OCI-LY1 (cell line): Measurements from ENCODE around the gene PC.

ENCODE experiments used
- H2AFZ ChIP-seq: fragments of 200-600 bp; sonication (generic), shearing (Covaris generic); 2 replicates; pipeline ENCODE4 v1.6.0; 2014; ENCODE audit warnings: antibody characterized with exemption, mild to moderate bottlenecking, low read length
- H3F3A ChIP-seq: fragments of 200-600 bp; sonication (generic), shearing (Covaris generic); 2 replicates; pipeline ENCODE4 v1.6.0; 2014; ENCODE audit warnings: mild to moderate bottlenecking, antibody characterized with exemption, low read length, moderate library complexity; ENCODE audit not compliant: insufficient read depth
- H3K27ac ChIP-seq: fragments of 200-600 bp; sonication (generic); 2 replicates; pipeline ENCODE4 v1.5.1; 2014; ENCODE audit warnings: low read length, mixed run types, mild to moderate bottlenecking, low read depth; ENCODE audit not compliant: poor library complexity, severe bottlenecking
- H3K27me3 ChIP-seq: fragments of 200-600 bp; sonication (generic); 2 replicates; pipeline ENCODE4 v1.6.0; 2014; ENCODE audit warnings: antibody characterized with exemption, mild to moderate bottlenecking, low read length, moderate library complexity; ENCODE audit not compliant: insufficient read depth
- H3K36me3 ChIP-seq: fragments of 200-600 bp; sonication (generic); 2 replicates; pipeline ENCODE4 v1.6.1; 2014; ENCODE audit warnings: mild to moderate bottlenecking, antibody characterized with exemption, low read length, moderate library complexity, mixed read lengths; ENCODE audit not compliant: insufficient read depth
- H3K4me1 ChIP-seq: fragments of 200-600 bp; sonication (generic); 2 replicates; pipeline ENCODE4 v1.5.1; 2014; ENCODE audit warnings: mild to moderate bottlenecking, low read length, moderate library complexity; ENCODE audit not compliant: insufficient read depth, severe bottlenecking
- H3K4me2 ChIP-seq: fragments of 200-600 bp; sonication (generic), shearing (Covaris generic); 2 replicates; pipeline ENCODE4 v1.6.1; 2014; ENCODE audit warnings: low read length
- H3K4me3 ChIP-seq: fragments of 200-600 bp; sonication (generic); 2 replicates; pipeline ENCODE4 v1.5.1; 2014; ENCODE audit warnings: low read length, low read depth, mild to moderate bottlenecking, mixed read lengths; ENCODE audit not compliant: poor library complexity, severe bottlenecking
- H3K79me2 ChIP-seq: fragments of 200-600 bp; shearing (Covaris generic); 2 replicates; pipeline ENCODE4 v1.6.1; 2016; ENCODE audit warnings: mixed run types, low read length, mixed read lengths; ENCODE audit not compliant: insufficient read depth
- H3K9ac ChIP-seq: fragments of 200-600 bp; sonication (generic), shearing (Covaris generic); 2 replicates; pipeline ENCODE4 v1.6.1; 2014; ENCODE audit warnings: mild to moderate bottlenecking, low read length, mixed read lengths
- H3K9me2 ChIP-seq: fragments of 200-600 bp; sonication (generic), shearing (Covaris generic); 2 replicates; pipeline ENCODE4 v1.6.1; 2014; ENCODE audit warnings: low read depth, mild to moderate bottlenecking, low read length, mixed read lengths
- H3K9me3 ChIP-seq: fragments of 200-600 bp; shearing (Covaris generic); 2 replicates; pipeline ENCODE4 v1.6.1; 2014; ENCODE audit warnings: low read length, mixed read lengths
- H4K20me1 ChIP-seq: fragments of 200-600 bp; sonication (generic), shearing (Covaris generic); 2 replicates; pipeline ENCODE4 v1.6.0; 2016; ENCODE audit warnings: mild to moderate bottlenecking, low read length; ENCODE audit not compliant: insufficient read depth
- EZH2 ChIP-seq: fragments of 200-600 bp; sonication (generic), shearing (Covaris generic); IDR thresholded peaks from 2 replicates; pipeline ENCODE4 v1.8.0; 2017; ENCODE audit warnings: borderline replicate concordance, mixed run types, mild to moderate bottlenecking, antibody characterized with exemption, low read length, moderate library complexity, mixed read lengths
- TF ChIP-seq, protein P1 (sequence below): fragments of 200-600 bp; sonication (generic), shearing (Covaris generic); IDR thresholded peaks from 2 replicates; pipeline ENCODE4 v1.5.1; 2017; ENCODE audit warnings: mild to moderate bottlenecking, antibody characterized with exemption, low read length, moderate library complexity, mixed read lengths

The PC gene

DNA sequence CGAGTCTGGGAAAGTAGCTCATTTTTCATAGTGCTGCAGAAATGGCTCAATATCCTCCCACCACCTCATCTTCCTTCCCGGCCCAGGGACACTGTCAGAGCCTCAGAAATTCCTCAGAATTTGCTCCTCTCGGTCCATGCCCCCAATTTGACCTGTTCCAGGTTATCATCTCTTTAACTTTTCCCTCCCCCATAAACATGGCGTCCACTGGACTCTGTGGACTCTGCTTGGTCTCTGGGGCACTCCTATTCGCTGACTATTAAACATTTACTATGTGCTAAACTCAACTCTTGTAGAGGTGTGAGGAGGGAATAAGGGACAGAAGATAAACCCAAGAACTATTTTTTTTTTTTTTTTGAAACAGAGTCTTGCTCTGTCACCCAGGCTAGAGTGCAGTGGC is 8.2 kb upstream of the PC start:
- no peaks in the 10 kb centered on the region for H3K79me2 ChIP-seq
- H3K4me2 ChIP-seq = no peak overlapping the region
- H3K27me3 ChIP-seq = 0 out of 2 replicates have a peak, but pooled peaks cover 4% of the 10 kb centered on the region
- TF ChIP-seq, protein P1, sequence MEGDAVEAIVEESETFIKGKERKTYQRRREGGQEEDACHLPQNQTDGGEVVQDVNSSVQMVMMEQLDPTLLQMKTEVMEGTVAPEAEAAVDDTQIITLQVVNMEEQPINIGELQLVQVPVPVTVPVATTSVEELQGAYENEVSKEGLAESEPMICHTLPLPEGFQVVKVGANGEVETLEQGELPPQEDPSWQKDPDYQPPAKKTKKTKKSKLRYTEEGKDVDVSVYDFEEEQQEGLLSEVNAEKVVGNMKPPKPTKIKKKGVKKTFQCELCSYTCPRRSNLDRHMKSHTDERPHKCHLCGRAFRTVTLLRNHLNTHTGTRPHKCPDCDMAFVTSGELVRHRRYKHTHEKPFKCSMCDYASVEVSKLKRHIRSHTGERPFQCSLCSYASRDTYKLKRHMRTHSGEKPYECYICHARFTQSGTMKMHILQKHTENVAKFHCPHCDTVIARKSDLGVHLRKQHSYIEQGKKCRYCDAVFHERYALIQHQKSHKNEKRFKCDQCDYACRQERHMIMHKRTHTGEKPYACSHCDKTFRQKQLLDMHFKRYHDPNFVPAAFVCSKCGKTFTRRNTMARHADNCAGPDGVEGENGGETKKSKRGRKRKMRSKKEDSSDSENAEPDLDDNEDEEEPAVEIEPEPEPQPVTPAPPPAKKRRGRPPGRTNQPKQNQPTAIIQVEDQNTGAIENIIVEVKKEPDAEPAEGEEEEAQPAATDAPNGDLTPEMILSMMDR = no peak
- TF ChIP-seq EZH2 = no peak
- no peaks in the 10 kb centered on the region for H3K36me3 ChIP-seq
- no peaks in the 10 kb centered on the region for H4K20me1 ChIP-seq
- no peak overlapping the region for H3K9ac ChIP-seq
- H3F3A ChIP-seq = no peaks in the 10 kb centered on the region
- H2AFZ ChIP-seq = no peak overlapping the region
- no peaks in the 10 kb centered on the region for H3K4me1 ChIP-seq
- no peak overlapping the region for H3K27ac ChIP-seq
- no peaks in the 10 kb centered on the region for H3K9me3 ChIP-seq
- no peaks in the 10 kb centered on the region for H3K9me2 ChIP-seq
- H3K4me3 ChIP-seq = no peak overlapping the region

DNA sequence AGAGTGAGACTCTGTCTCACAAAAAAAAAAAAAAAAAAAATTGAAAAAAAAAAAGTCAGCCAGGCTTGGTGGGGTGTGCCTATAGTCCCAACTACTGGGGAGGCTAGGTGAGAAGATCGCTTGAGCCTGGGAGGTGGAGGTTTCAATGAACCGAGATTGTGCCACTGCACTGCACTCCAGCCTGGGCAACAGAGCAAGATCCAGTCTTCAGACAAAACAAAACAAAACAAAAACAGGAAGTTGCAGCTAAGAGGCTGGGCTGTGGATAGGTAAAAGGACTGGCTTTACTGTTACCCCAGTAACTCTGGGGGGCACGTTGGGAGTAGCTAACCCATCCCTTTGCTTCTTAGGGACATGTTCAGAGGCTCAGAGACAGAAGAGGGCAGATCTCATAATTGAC is 6.3 kb upstream of the PC start:
- Histone ChIP-seq H2AFZ (no peak overlapping the region), H3K9me2 (no peaks in the 10 kb centered on the region), H3K4me3 (no peak overlapping the region), H3K9me3 (no peaks in the 10 kb centered on the region), H3F3A (no peaks in the 10 kb centered on the region), H3K9ac (no peak overlapping the region), H3K27ac (no peak overlapping the region), H3K4me1 (no peaks in the 10 kb centered on the region), H3K79me2 (no peaks in the 10 kb centered on the region), H3K27me3 (0 out of 2 replicates have a peak, but pooled peaks cover 4% of the 10 kb centered on the region), H3K36me3 (no peaks in the 10 kb centered on the region), H3K4me2 (no peak overlapping the region), H4K20me1 (no peaks in the 10 kb centered on the region)
- no peak for TF ChIP-seq EZH2
- TF ChIP-seq, protein P1 = no peak

DNA sequence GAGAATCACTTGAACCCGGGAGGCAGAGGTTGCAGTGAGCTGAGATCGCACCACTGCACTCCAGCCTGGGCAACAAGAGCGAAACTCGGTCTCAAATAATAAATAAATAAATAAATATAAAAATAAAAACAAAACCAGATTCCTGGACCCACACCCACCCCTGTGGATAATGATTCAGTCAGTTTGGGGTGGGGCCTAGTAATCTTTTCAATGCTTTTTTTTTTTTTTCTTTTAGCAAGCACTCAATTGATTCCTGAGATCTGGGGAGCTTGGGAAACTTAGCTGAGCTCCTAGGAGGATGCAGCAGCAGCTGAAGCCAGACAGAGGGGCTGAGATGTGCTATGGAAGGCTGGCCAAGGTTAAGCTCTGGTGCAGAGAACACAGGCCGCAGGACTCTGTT is 4.6 kb upstream of the PC start:
- no peaks in the 10 kb centered on the region for H3K79me2 ChIP-seq
- no peak overlapping the region for H3K27ac ChIP-seq

More for the DNA sequence above, 4.6 kb upstream of the PC start:
- H3K9ac ChIP-seq = no peak overlapping the region
- H3F3A ChIP-seq = no peaks in the 10 kb centered on the region
- H3K9me2 ChIP-seq = no peaks in the 10 kb centered on the region
- no peaks in the 10 kb centered on the region for H3K4me1 ChIP-seq
- no peak for TF ChIP-seq EZH2
- TF ChIP-seq, protein P1 = no peak
- no peak overlapping the region for H3K4me3 ChIP-seq
- 0 out of 2 replicates have a peak, but pooled peaks cover 4% of the 10 kb centered on the region for H3K27me3 ChIP-seq
- H4K20me1 ChIP-seq = no peaks in the 10 kb centered on the region
- no peaks in the 10 kb centered on the region for H3K9me3 ChIP-seq
- no peak overlapping the region for H3K4me2 ChIP-seq
- no peaks in the 10 kb centered on the region for H3K36me3 ChIP-seq
- no peak overlapping the region for H2AFZ ChIP-seq
